Stomach (tissue), 4 donors: ENCODE measurements around the gene OR51I1.

Experiments
- POLR2A ChIP-seq, 4 donors: fragments of 450-650 bp; IDR thresholded peaks; one replicate each; pipeline ENCODE4 v1.6.1; 2016; ENCODE audit warnings: antibody characterized with exemption in 4 of 4, control low read depth in 2 of 4, mild to moderate bottlenecking in 1 of 4, moderate library complexity in 1 of 4
- POLR2AphosphoS5 ChIP-seq, 3 donors: sonication (generic); formaldehyde crosslinking; IDR thresholded peaks; one replicate each; pipeline ENCODE4 v1.6.1; 2016; ENCODE audit warnings: antibody characterized with exemption in 3 of 3

DNA sequence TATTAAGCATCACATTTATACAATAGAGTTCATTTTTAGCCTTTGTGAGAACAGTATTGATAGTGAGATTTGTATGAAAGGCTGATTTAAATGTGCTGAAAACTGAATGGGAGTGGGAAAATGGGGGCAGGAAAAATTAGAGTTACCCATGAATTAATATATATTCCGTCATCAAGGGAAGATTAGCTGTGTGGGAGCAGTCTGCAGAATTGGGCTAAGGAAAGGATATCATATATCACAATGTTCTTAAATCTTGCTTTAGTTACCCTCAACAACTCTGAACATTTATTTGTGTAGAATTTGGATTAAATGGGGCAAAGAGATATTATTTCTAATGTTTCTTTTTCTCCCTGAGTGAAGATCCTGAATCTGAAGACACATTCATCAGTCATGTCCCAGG is 19.5 kb downstream of the OR51I1 start, which contains the start of gene OR51Q1:
- TF ChIP-seq POLR2AphosphoS5 (IDR thresholded peaks at IDR 0.05), result no peak
- no peak for TF ChIP-seq POLR2A (IDR thresholded peaks at IDR 0.05)
